ENCODE results near the gene STXBP5L. TPM values are rescaled to one million over a fixed set of nuclear protein-coding genes. Genes with fewer than 3 reads are reported as not detected.
"Not testable (repeated sequence)": the region's sequence is repeated elsewhere in the genome, so short reads cannot be mapped to it uniquely, and the experiment has no call there.

Gene STXBP5L
- polyA plus RNA-seq, 3 donors: not detected

GRCh38 chr3:121075191-121075590 lies 167.2 kb downstream of the STXBP5L start:
- Histone ChIP-seq H3K9ac (ENCODE audit: insufficient read depth, low read length, poor library complexity, severe bottlenecking) (no peak overlapping the region), H3K9me3 (replicated peaks in 1 of 2; ENCODE audit: control insufficient read depth in 1 of 2, insufficient read depth in 1 of 2, low read length in 2 of 2) (peaks cover 41 to 52% of the 10 kb centered on the region in 2 donors), H2AFZ (ENCODE audit: insufficient read depth, low read depth, low read length, poor library complexity, severe bottlenecking) (no peak overlapping the region), H3K27me3 (ENCODE audit: control insufficient read depth in 2 of 2, insufficient read depth in 2 of 2, low read length in 2 of 2) (no peaks in the 10 kb centered on the region), H3K4me2 (replicated peaks; ENCODE audit: extremely low read depth, low read length, poor library complexity, severe bottlenecking) (no peak overlapping the region), H4K20me1 (ENCODE audit: insufficient read depth, low read length) (no peaks in the 10 kb centered on the region), H3K4me3 (replicated peaks in 1 of 3; ENCODE audit: low read depth in 2 of 3, low read length in 3 of 3) (no peak overlapping the region), H3K36me3 (replicated peaks in 1 of 2; ENCODE audit: control insufficient read depth in 1 of 2, insufficient read depth in 2 of 2, low read length in 2 of 2) (no peaks in the 10 kb centered on the region), H3K79me2 (ENCODE audit: insufficient read depth, low read length) (no peaks in the 10 kb centered on the region), H3K27ac (ENCODE audit: low read depth in 1 of 2, low read length in 2 of 2) (no peak overlapping the region), H3K4me1 (ENCODE audit: control insufficient read depth in 1 of 2, insufficient read depth in 2 of 2, low read length in 2 of 2) (no peaks in the 10 kb centered on the region)
- TF ChIP-seq, protein P1, sequence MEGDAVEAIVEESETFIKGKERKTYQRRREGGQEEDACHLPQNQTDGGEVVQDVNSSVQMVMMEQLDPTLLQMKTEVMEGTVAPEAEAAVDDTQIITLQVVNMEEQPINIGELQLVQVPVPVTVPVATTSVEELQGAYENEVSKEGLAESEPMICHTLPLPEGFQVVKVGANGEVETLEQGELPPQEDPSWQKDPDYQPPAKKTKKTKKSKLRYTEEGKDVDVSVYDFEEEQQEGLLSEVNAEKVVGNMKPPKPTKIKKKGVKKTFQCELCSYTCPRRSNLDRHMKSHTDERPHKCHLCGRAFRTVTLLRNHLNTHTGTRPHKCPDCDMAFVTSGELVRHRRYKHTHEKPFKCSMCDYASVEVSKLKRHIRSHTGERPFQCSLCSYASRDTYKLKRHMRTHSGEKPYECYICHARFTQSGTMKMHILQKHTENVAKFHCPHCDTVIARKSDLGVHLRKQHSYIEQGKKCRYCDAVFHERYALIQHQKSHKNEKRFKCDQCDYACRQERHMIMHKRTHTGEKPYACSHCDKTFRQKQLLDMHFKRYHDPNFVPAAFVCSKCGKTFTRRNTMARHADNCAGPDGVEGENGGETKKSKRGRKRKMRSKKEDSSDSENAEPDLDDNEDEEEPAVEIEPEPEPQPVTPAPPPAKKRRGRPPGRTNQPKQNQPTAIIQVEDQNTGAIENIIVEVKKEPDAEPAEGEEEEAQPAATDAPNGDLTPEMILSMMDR (IDR thresholded peaks at IDR 0.05): no peak
- H3K36me3 Mint-ChIP-seq: no peaks in the 10 kb centered on the region
- H3K4me1 Mint-ChIP-seq: no peaks in the 10 kb centered on the region
- peaks cover 0 to 4% (median 0%) of the 10 kb centered on the region in 3 donors for H3K27me3 Mint-ChIP-seq (ENCODE audit: low read depth in 3 of 3)
- WGBS (ENCODE audit: insufficient coverage): 95% methylated on average over 3 of the region's 3 CpGs
- H3K4me3 Mint-ChIP-seq: no peak overlapping the region
- DNase-seq: no peak
- intact Hi-C loops (cut with micrococcal nuclease): no loop called here
- no peak overlapping the region for H3K27ac Mint-ChIP-seq
- peaks cover 12 to 30% (median 18%) of the 10 kb centered on the region in 7 donors for H3K9me3 Mint-ChIP-seq

- H3K27me3 ChIP-seq (ENCODE audit: control insufficient read depth in 2 of 2, insufficient read depth in 2 of 2, low read length in 2 of 2); H3K4me2 ChIP-seq (replicated peaks; ENCODE audit: extremely low read depth, low read length, poor library complexity, severe bottlenecking); H3K79me2 ChIP-seq (ENCODE audit: insufficient read depth, low read length); H3K36me3 Mint-ChIP-seq; H3K4me3 ChIP-seq (replicated peaks in 1 of 3; ENCODE audit: low read depth in 2 of 3, low read length in 3 of 3); H3K4me1 Mint-ChIP-seq; DNase-seq; H3K27me3 Mint-ChIP-seq (ENCODE audit: low read depth in 3 of 3); H3K27ac Mint-ChIP-seq; H3K27ac ChIP-seq (ENCODE audit: low read depth in 1 of 2, low read length in 2 of 2); H3K4me3 Mint-ChIP-seq; H2AFZ ChIP-seq (ENCODE audit: insufficient read depth, low read depth, low read length, poor library complexity, severe bottlenecking); H3K9ac ChIP-seq (ENCODE audit: insufficient read depth, low read length, poor library complexity, severe bottlenecking); H4K20me1 ChIP-seq (ENCODE audit: insufficient read depth, low read length); H3K4me1 ChIP-seq (ENCODE audit: control insufficient read depth in 1 of 2, insufficient read depth in 2 of 2, low read length in 2 of 2); H3K36me3 ChIP-seq (replicated peaks in 1 of 2; ENCODE audit: control insufficient read depth in 1 of 2, insufficient read depth in 2 of 2, low read length in 2 of 2); intact Hi-C loops (cut with micrococcal nuclease): not testable (repeated sequence)
- H3K9me3 ChIP-seq (replicated peaks in 1 of 2; ENCODE audit: control insufficient read depth in 1 of 2, insufficient read depth in 1 of 2, low read length in 2 of 2): peaks cover 26 to 36% of the 10 kb centered on the region in 2 donors
- WGBS (ENCODE audit: insufficient coverage): 92% methylated on average over 18 of the region's 22 CpGs
- H3K9me3 Mint-ChIP-seq: peaks cover 9 to 34% (median 21%) of the 10 kb centered on the region in 7 donors
These were observed 170.5 kb downstream of the STXBP5L start for GRCh38 chr3:121078378-121079101.

Measured in CD14-positive monocyte (primary cell).